IMR-90 (cell line): Measurements from ENCODE around the gene TIPARP.

Experiments used
- ELK1 ChIP-seq: fragments of 150-350 bp; IDR thresholded peaks from 2 replicates; pipeline ENCODE4 v1.6.1; 2016; ENCODE audit warnings: low read depth, mild to moderate bottlenecking, low read length, moderate library complexity, borderline replicate concordance
- RAD21 ChIP-seq: IDR thresholded peaks from 2 replicates; pipeline ENCODE4 v1.6.1; 2012; ENCODE audit warnings: low read length, improper control_type of control experiment
- RCOR1 ChIP-seq: IDR thresholded peaks from 2 replicates; pipeline ENCODE4 v1.6.1; 2012; ENCODE audit warnings: mild to moderate bottlenecking, low read length, improper control_type of control experiment; ENCODE audit not compliant: insufficient replicate concordance
- TF ChIP-seq, protein P1 (sequence below): conservative IDR thresholded peaks from 2 replicates; pipeline ENCODE4 v1.5.1; 2012; ENCODE audit warnings: mild to moderate bottlenecking, low read depth, low read length, improper control_type of control experiment

- TF ChIP-seq RCOR1 (no peak), RAD21 (no peak), ELK1 (no peak)
- TF ChIP-seq, protein P1, sequence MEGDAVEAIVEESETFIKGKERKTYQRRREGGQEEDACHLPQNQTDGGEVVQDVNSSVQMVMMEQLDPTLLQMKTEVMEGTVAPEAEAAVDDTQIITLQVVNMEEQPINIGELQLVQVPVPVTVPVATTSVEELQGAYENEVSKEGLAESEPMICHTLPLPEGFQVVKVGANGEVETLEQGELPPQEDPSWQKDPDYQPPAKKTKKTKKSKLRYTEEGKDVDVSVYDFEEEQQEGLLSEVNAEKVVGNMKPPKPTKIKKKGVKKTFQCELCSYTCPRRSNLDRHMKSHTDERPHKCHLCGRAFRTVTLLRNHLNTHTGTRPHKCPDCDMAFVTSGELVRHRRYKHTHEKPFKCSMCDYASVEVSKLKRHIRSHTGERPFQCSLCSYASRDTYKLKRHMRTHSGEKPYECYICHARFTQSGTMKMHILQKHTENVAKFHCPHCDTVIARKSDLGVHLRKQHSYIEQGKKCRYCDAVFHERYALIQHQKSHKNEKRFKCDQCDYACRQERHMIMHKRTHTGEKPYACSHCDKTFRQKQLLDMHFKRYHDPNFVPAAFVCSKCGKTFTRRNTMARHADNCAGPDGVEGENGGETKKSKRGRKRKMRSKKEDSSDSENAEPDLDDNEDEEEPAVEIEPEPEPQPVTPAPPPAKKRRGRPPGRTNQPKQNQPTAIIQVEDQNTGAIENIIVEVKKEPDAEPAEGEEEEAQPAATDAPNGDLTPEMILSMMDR, result no peak
Observed at GRCh38 chr3:156681002-156681401, 6.6 kb downstream of the TIPARP start.
